HepG2 (cell line): Measurements from ENCODE around the gene LTB4R2. TPM values are rescaled to one million over a fixed set of nuclear protein-coding genes. Genes with fewer than 3 reads are reported as not detected.
A peak's percentile ranks its signal among the peaks of the same experiment; 100 is the strongest.

Experiments
- DNMT3B ChIP-seq: conservative IDR thresholded peaks from 2 replicates; pipeline ENCODE4 v1.6.1; 2016; ENCODE audit warnings: missing biosample characterization, control low read depth
- ERF ChIP-seq: IDR thresholded peaks from 2 replicates; pipeline ENCODE4 v1.6.1; 2018; ENCODE audit warnings: missing biosample characterization, missing genetic modification reagents
- FOSL1 ChIP-seq: sonication (generic); formaldehyde crosslinking; IDR thresholded peaks from 2 replicates; pipeline ENCODE4 v1.9.0; 2021; ENCODE audit warnings: missing genetic modification reagents, borderline replicate concordance
- IRX3 ChIP-seq: sonication (generic); formaldehyde crosslinking; IDR thresholded peaks from 2 replicates; pipeline ENCODE4 v1.8.1; 2023; ENCODE audit warnings: mild to moderate bottlenecking, low read depth, missing genetic modification reagents, borderline replicate concordance
- KMT2B ChIP-seq: IDR thresholded peaks from 2 replicates; pipeline ENCODE4 v1.6.1; 2016; ENCODE audit warnings: missing genetic modification reagents, missing compliant biosample characterization
- MYNN ChIP-seq: sonication (generic); formaldehyde crosslinking; IDR thresholded peaks from 2 replicates; pipeline ENCODE4 v1.4.0; 2020; ENCODE audit warnings: mild to moderate bottlenecking, low read depth, missing genetic modification reagents
- NFKBIZ ChIP-seq: IDR thresholded peaks from 2 replicates; pipeline ENCODE4 v1.6.1; 2018; ENCODE audit warnings: missing genetic modification reagents, missing compliant biosample characterization
- NR1H2 ChIP-seq: sonication (generic); formaldehyde crosslinking; IDR thresholded peaks from 2 replicates; pipeline ENCODE4 v1.8.1; 2022; ENCODE audit warnings: low read depth, missing genetic modification reagents, borderline replicate concordance
- NRL ChIP-seq: sonication (generic); formaldehyde crosslinking; IDR thresholded peaks from 2 replicates; pipeline ENCODE4 v1.5.0; 2020; ENCODE audit warnings: missing genetic modification reagents, mild to moderate bottlenecking, moderate library complexity, borderline replicate concordance
- PATZ1 ChIP-seq: sonication (generic); formaldehyde crosslinking; IDR thresholded peaks from 2 replicates; pipeline ENCODE4 v1.4.0; 2020; ENCODE audit warnings: missing genetic modification reagents
- POGK ChIP-seq: sonication (generic); formaldehyde crosslinking; conservative IDR thresholded peaks from 2 replicates; pipeline ENCODE4 v1.8.0; 2022; ENCODE audit warnings: mild to moderate bottlenecking, moderate library complexity, missing genetic modification reagents
- RBAK ChIP-seq: sonication (generic); formaldehyde crosslinking; IDR thresholded peaks from 2 replicates; pipeline ENCODE4 v1.5.1; 2020; ENCODE audit warnings: mild to moderate bottlenecking, missing genetic modification reagents
- SMARCC2 ChIP-seq: fragments of 450-650 bp; IDR thresholded peaks from 2 replicates; pipeline ENCODE4 v1.6.1; 2017; ENCODE audit warnings: antibody characterized with exemption, mild to moderate bottlenecking
- XRCC5 ChIP-seq: fragments of 200-400 bp; formaldehyde crosslinking; optimal IDR thresholded peaks from 2 replicates; pipeline ENCODE3; 2017; ENCODE audit warnings: mild to moderate bottlenecking, low read length
- ZBTB44 ChIP-seq: sonication (generic); formaldehyde crosslinking; IDR thresholded peaks from 2 replicates; pipeline ENCODE4 v1.4.0; 2020; ENCODE audit warnings: missing genetic modification reagents
- ZNF205 ChIP-seq: IDR thresholded peaks from 2 replicates; pipeline ENCODE4 v1.6.1; 2018; ENCODE audit warnings: missing biosample characterization, missing genetic modification reagents
- ZNF235 ChIP-seq: sonication (generic); formaldehyde crosslinking; IDR thresholded peaks from 2 replicates; pipeline ENCODE4 v1.8.1; 2023; ENCODE audit warnings: mild to moderate bottlenecking, missing genetic modification reagents, borderline replicate concordance
- ZNF24 ChIP-seq: fragments of 450-650 bp; IDR thresholded peaks from 2 replicates; pipeline ENCODE4 v1.6.1; 2017; ENCODE audit warnings: antibody characterized with exemption, mild to moderate bottlenecking
- ZNF484 ChIP-seq: sonication (generic); formaldehyde crosslinking; IDR thresholded peaks from 2 replicates; pipeline ENCODE4 v1.5.1; 2020; ENCODE audit warnings: mild to moderate bottlenecking, low read depth, missing genetic modification reagents, borderline replicate concordance
- ZNF678 ChIP-seq: sonication (generic); formaldehyde crosslinking; IDR thresholded peaks from 2 replicates; pipeline ENCODE4 v1.4.0; 2020; ENCODE audit warnings: mild to moderate bottlenecking, missing genetic modification reagents
- ZNF724P ChIP-seq: sonication (generic); formaldehyde crosslinking; IDR thresholded peaks from 2 replicates; pipeline ENCODE4 v1.8.0; 2022; ENCODE audit warnings: missing genetic modification reagents, borderline replicate concordance
- ZNF761 ChIP-seq: sonication (generic); formaldehyde crosslinking; conservative IDR thresholded peaks from 2 replicates; pipeline ENCODE4 v1.4.0; 2020; ENCODE audit warnings: mild to moderate bottlenecking, missing genetic modification reagents
- polyA plus RNA-seq, 8 experiments: library from polyadenylated mRNA; depleted of rRNA in 3 of 8; stranded (reverse) in 7 of 8; unstranded in 1 of 8; fragments of >200 nt; fragmentation: Illumina TruSeq in 4 of 8; extraction: Trizol in 4 of 8; gene quantifications; 2 replicates each; pipeline versions ENCODE4 v1.2.1 to v1.2.3, GENCODE V29; 2011 to 2016; ENCODE audit warnings: low read depth in 4 of 8, missing spikeins in 1 of 8, mixed read lengths in 1 of 8; ENCODE audit not compliant: insufficient read depth in 1 of 8
- total RNA-seq, 5 experiments: library from RNA; depleted of rRNA; stranded (reverse); fragments of >200 nt; fragmentation: Illumina TruSeq; extraction: Trizol; gene quantifications; 2 replicates each; pipeline ENCODE4 v1.2.3, GENCODE V29; 2016; ENCODE audit warnings: low read depth in 1 of 5
- TF ChIP-seq, protein P1 (sequence below): IDR thresholded peaks from 2 replicates; pipeline ENCODE4 v1.6.1; 2016; ENCODE audit warnings: control low read depth

The LTB4R2 gene
- total and polyA plus RNA-seq, 2 of the 13 experiments (the other 11 are each of a cell fraction or from before 2014, with no cell fraction given) = 3.9 to 6.9 TPM

DNA sequence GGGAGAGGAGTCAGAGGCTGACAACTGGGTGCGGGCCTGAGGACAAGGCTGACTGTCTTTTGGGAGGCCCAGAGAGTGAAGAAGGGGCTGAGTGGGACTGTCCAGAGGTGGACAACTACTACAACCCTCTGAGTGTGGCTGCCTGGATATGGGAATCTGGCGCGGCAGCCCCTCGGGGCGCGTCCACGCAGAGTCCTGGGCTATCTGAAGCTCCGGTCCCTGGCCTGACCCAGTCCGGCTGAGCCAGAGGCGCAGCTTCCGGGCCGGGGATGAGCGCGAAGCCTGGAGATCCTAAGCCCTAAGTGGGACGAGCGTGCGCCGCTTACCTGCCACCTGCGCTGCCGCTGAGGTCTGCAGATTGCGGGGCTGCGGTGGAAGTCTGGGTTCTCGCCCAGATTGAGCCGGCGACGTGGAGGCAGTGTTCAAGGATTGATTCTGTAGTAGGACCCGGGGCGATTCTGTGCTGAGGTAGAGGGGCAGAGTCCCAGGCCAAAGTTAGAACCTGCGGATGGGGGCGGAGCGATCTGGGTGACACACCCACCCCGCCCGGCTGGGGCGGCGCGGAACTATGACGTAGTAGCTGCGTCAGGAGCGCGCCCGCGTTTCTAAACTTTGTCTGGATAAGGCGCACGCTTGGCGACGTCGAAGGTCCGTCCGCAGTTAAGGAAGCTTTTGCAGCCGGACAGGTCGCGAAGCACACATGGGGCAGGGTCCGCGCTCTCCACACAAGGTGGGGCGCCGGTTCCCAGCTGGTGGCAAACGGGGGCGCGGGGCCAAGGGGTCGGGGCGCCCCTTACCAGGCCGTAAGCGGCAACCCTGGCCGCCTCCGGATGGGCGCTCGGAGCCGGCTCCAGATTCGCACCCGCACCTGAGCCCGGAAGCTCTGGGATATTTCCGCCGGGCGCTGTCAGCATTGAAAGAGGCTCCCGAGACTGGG lies 10.4 kb upstream of the LTB4R2 start, which contains the start of the genes DHRS1 and NOP9 (continued):
- no peak for TF ChIP-seq ZBTB44
- peak; percentile 84 for TF ChIP-seq RBAK
- TF ChIP-seq IRX3 = peak; percentile 46; the same call in 1 of the 2 replicates
- TF ChIP-seq ZNF724P (CRISPR knock-in tag) = peak; percentile 90; the same call in 1 of the 2 replicates
- TF ChIP-seq, protein P1, sequence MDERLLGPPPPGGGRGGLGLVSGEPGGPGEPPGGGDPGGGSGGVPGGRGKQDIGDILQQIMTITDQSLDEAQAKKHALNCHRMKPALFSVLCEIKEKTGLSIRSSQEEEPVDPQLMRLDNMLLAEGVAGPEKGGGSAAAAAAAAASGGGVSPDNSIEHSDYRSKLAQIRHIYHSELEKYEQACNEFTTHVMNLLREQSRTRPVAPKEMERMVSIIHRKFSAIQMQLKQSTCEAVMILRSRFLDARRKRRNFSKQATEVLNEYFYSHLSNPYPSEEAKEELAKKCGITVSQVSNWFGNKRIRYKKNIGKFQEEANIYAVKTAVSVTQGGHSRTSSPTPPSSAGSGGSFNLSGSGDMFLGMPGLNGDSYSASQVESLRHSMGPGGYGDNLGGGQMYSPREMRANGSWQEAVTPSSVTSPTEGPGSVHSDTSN (CRISPR knock-in tag) = peak; percentile 14; the same call in 1 of the 2 replicates
- TF ChIP-seq FOSL1 (CRISPR knock-in tag) = peak; percentile 62; the same call in 1 of the 2 replicates
- TF ChIP-seq NR1H2 (CRISPR knock-in tag) = peak; percentile 62; the same call in 1 of the 2 replicates
- no peak for TF ChIP-seq ZNF24
- peak; percentile 94; the same call in 1 of the 2 replicates for TF ChIP-seq ZNF235 (CRISPR knock-in tag)
- TF ChIP-seq DNMT3B (CRISPR knock-in tag) = peak; percentile 50; the same call in 1 of the 2 replicates
- peak; percentile 97 for TF ChIP-seq ZNF761 (CRISPR knock-in tag)
- 0 out of 2 replicates have a peak, but pooled peaks have one; percentile 80 for TF ChIP-seq ZNF484 (CRISPR knock-in tag)
- peak; percentile 94; the same call in 1 of the 2 replicates for TF ChIP-seq SMARCC2
- TF ChIP-seq NRL = peak; percentile 99
- TF ChIP-seq NFKBIZ (CRISPR knock-in tag) = peak; percentile 15; the same call in 1 of the 2 replicates
- TF ChIP-seq ZNF678 (CRISPR knock-in tag) = peak; percentile 87; the same call in 1 of the 2 replicates
- TF ChIP-seq POGK = peak; percentile 96
- peak; percentile 97; the same call in 1 of the 2 replicates for TF ChIP-seq ERF (CRISPR knock-in tag)
- peak; percentile 85 for TF ChIP-seq ZNF205 (CRISPR knock-in tag)
- TF ChIP-seq XRCC5 = peak; percentile 92
- peak; percentile 86 for TF ChIP-seq PATZ1
- peak; percentile 100 for TF ChIP-seq KMT2B (CRISPR knock-in tag)
- TF ChIP-seq MYNN = no peak; the same call in 1 of the 2 replicates
